PC-3 (cell line): ENCODE data around the gene KIF11. TPM values are rescaled to one million over a fixed set of nuclear protein-coding genes. Genes with fewer than 3 reads are reported as not detected.

Experiments
- ATAC-seq: fragments of 200-7000 bp; cut with Tn5 transposase; 2 replicates; pipeline ENCODE4 v1.9.1; 2020; ENCODE audit warnings: mild to moderate bottlenecking, moderate library complexity
- BruUV-seq: library from RNA; stranded (reverse); fragments of 400-500 nt; replicated peaks from 2 replicates; lab custom pipeline; 2021; lab: Mats Ljungman, UMichigan
- CTCF ChIA-PET: fragments of 300-600 bp; sonication (Branson Sonifier 250); formaldehyde crosslinking; loops from one replicate; lab custom pipeline; 2022; ENCODE audit warnings: antibody characterized with exemption; lab: Charles Lee
- POLR2A ChIA-PET: fragments of 300-600 bp; sonication (Branson Sonifier 250); formaldehyde crosslinking; loops from one replicate; lab custom pipeline; 2022; ENCODE audit warnings: antibody characterized with exemption; ENCODE audit not compliant: unreplicated experiment; lab: Charles Lee
- DNase-seq: peaks from one replicate; pipeline ENCODE4 v3.0.0-alpha.2; 2015
- H2AFZ ChIP-seq: fragments of 300-600 bp; sonication (generic); 2 replicates; pipeline ENCODE4 v1.6.0; 2016; ENCODE audit warnings: antibody characterized with exemption, low read length
- H3F3A ChIP-seq: fragments of 300-600 bp; sonication (generic); one replicate; pipeline ENCODE4 v1.6.0; 2017; ENCODE audit warnings: antibody characterized with exemption, low read length, control low read depth, mild to moderate bottlenecking; ENCODE audit not compliant: unreplicated experiment
- H3K27ac ChIP-seq: fragments of 300-600 bp; sonication (generic); 2 replicates; pipeline ENCODE4 v1.5.1; 2016; ENCODE audit warnings: mild to moderate bottlenecking, low read length
- H3K27me3 ChIP-seq: fragments of 300-600 bp; sonication (generic); 2 replicates; pipeline ENCODE4 v1.6.1; 2016; ENCODE audit warnings: low read length, mixed read lengths
- H3K36me3 ChIP-seq: fragments of 300-600 bp; sonication (generic); 2 replicates; pipeline ENCODE4 v1.6.1; 2016; ENCODE audit warnings: low read depth, mixed run types, low read length, mixed read lengths
- H3K4me1 ChIP-seq: fragments of 300-600 bp; sonication (generic); 2 replicates; pipeline ENCODE4 v1.5.1; 2016; ENCODE audit warnings: low read length; ENCODE audit not compliant: insufficient read depth
- H3K4me2 ChIP-seq: fragments of 300-600 bp; sonication (generic); 2 replicates; pipeline ENCODE4 v1.6.0; 2016; ENCODE audit warnings: low read length
- H3K4me3 ChIP-seq: fragments of 300-600 bp; sonication (generic); 2 replicates; pipeline ENCODE4 v1.5.1; 2016; ENCODE audit warnings: mild to moderate bottlenecking, low read length, mixed read lengths
- H3K79me2 ChIP-seq: fragments of 300-600 bp; sonication (generic); 2 replicates; pipeline ENCODE4 v1.6.1; 2017; ENCODE audit warnings: low read length, mixed read lengths
- H3K9ac ChIP-seq: fragments of 300-600 bp; sonication (generic); 2 replicates; pipeline ENCODE4 v1.6.0; 2016; ENCODE audit warnings: mild to moderate bottlenecking, low read length
- H3K9me2 ChIP-seq: fragments of 300-600 bp; sonication (generic); replicated peaks from 2 replicates; pipeline ENCODE4 v1.6.1; 2016; ENCODE audit warnings: mixed run types, low read length, mixed read lengths
- H3K9me3 ChIP-seq: fragments of 300-600 bp; sonication (generic); 2 replicates; pipeline ENCODE4 v1.6.1; 2016; ENCODE audit warnings: low read length, mixed read lengths
- H4K20me1 ChIP-seq: fragments of 300-600 bp; sonication (generic); 2 replicates; pipeline ENCODE4 v1.6.1; 2016; ENCODE audit warnings: low read length, mixed read lengths
- EZH2 ChIP-seq: fragments of 300-600 bp; sonication (generic); IDR thresholded peaks from one replicate; pipeline ENCODE4 v1.6.1; 2017; ENCODE audit warnings: antibody characterized with exemption, mild to moderate bottlenecking, low read length; ENCODE audit not compliant: unreplicated experiment
- EZH2phosphoT487 ChIP-seq: fragments of 300-600 bp; sonication (generic); IDR thresholded peaks from 2 replicates; pipeline ENCODE4 v1.6.1; 2018; ENCODE audit warnings: mild to moderate bottlenecking, antibody characterized with exemption, low read length, borderline replicate concordance
- intact Hi-C: fragments of 100-400 bp; cut with micrococcal nuclease; formaldehyde crosslinking; loops from 2 replicates; pipeline ENCODE4 v1.9.0; 2023
- total RNA-seq: library from RNA; depleted of rRNA; stranded (reverse); fragments of >200 nt; gene quantifications from 2 replicates; pipeline ENCODE4 v1.2.3, GENCODE V29; 2014
- TF ChIP-seq, protein P1 (sequence below): fragments of 300-600 bp; sonication (generic); conservative IDR thresholded peaks from 2 replicates; pipeline ENCODE4 v1.5.1; 2017; ENCODE audit warnings: antibody characterized with exemption, low read depth, mild to moderate bottlenecking, low read length

KIF11 gene
- total RNA-seq, 1 experiment from 2014 or later, result 26.2 TPM

DNA sequence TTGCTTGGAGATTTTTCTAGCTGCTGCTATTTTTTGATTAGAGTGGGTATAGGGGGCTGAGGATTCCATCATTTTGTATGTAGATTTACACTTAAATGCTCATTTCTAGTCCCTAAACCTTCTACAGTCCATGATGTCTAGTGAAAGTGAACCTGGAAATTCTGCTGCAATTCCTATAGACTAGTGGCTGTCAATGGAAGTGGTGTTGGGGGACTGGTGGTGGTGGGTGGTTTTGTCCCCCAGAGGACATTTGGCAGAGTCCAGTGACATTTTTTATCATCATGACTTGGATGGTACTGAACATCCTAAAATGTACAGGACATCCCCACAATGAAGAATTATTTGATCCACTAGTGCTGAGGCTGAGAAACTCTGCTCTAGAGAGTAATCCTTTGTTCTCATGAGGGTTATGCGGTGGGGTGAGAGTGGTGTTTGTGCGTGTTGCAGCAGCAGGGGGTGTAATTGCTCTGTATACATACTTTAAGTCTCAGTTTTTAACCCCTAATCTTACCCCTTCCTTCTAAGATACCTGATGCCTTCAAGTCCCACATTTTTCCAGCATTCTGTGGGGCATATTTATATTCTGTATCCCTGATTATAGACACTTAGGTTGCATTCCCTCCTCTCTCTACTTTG is 35.0 kb downstream of the KIF11 start:
- DNase-seq (no peak), ATAC-seq (no peak)
- Histone ChIP-seq H3K79me2 (no peaks in the 10 kb centered on the region), H3K4me2 (no peak overlapping the region), H3F3A (no peaks in the 10 kb centered on the region), H3K9me3 (no peaks in the 10 kb centered on the region), H2AFZ (no peak overlapping the region), H3K4me1 (no peaks in the 10 kb centered on the region), H3K9me2 (no peaks in the 10 kb centered on the region), H4K20me1 (no peaks in the 10 kb centered on the region), H3K27me3 (no peaks in the 10 kb centered on the region), H3K4me3 (no peak overlapping the region), H3K9ac (no peak overlapping the region), H3K36me3 (peaks cover 27% of the 10 kb centered on the region; the same call in 1 of the 2 replicates), H3K27ac (no peak overlapping the region)
- TF ChIP-seq, protein P1, sequence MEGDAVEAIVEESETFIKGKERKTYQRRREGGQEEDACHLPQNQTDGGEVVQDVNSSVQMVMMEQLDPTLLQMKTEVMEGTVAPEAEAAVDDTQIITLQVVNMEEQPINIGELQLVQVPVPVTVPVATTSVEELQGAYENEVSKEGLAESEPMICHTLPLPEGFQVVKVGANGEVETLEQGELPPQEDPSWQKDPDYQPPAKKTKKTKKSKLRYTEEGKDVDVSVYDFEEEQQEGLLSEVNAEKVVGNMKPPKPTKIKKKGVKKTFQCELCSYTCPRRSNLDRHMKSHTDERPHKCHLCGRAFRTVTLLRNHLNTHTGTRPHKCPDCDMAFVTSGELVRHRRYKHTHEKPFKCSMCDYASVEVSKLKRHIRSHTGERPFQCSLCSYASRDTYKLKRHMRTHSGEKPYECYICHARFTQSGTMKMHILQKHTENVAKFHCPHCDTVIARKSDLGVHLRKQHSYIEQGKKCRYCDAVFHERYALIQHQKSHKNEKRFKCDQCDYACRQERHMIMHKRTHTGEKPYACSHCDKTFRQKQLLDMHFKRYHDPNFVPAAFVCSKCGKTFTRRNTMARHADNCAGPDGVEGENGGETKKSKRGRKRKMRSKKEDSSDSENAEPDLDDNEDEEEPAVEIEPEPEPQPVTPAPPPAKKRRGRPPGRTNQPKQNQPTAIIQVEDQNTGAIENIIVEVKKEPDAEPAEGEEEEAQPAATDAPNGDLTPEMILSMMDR, result no peak
- TF ChIP-seq EZH2 (no peak), EZH2phosphoT487 (no peak)
- CTCF ChIA-PET, result no interaction called here
- intact Hi-C loops, result no loop called here
- POLR2A ChIA-PET, result no interaction called here
- no TSS peak for BruUV-seq

DNA sequence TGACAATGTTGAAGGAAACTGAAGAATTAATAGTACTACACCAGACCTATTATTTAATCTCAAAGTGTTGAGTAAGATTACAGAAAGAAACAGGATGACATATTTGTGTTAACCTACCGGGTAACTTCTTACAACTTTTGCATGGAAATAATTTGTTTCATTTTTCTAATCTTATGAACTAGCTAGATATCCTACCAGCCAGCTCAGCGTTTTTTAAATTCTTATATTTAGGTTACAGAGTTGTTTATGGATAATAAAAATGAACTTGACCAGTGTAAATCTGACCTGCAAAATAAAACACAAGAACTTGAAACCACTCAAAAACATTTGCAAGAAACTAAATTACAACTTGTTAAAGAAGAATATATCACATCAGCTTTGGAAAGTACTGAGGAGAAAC is 37.0 kb downstream of the KIF11 start:
- ChIA-PET POLR2A (no interaction called here), CTCF (no interaction called here)
- H3K79me2 ChIP-seq, result no peaks in the 10 kb centered on the region
- peaks cover 23% of the 10 kb centered on the region; the same call in 1 of the 2 replicates for H3K36me3 ChIP-seq
- no TSS peak for BruUV-seq
- H3K4me3 ChIP-seq, result no peak overlapping the region
- H3K27me3 ChIP-seq, result no peaks in the 10 kb centered on the region
- ATAC-seq (no peak), DNase-seq (no peak)
- H3K27ac ChIP-seq, result no peak overlapping the region
- H3F3A ChIP-seq, result no peaks in the 10 kb centered on the region
- H3K4me2 ChIP-seq, result no peak overlapping the region
- TF ChIP-seq EZH2 (no peak), EZH2phosphoT487 (no peak)
- TF ChIP-seq, protein P1, result no peak
- no peaks in the 10 kb centered on the region for H4K20me1 ChIP-seq
- no peaks in the 10 kb centered on the region for H3K9me3 ChIP-seq
- no peak overlapping the region for H2AFZ ChIP-seq
- H3K9ac ChIP-seq, result no peak overlapping the region
- H3K9me2 ChIP-seq, result no peaks in the 10 kb centered on the region
- intact Hi-C loops, result no loop called here
- H3K4me1 ChIP-seq, result no peaks in the 10 kb centered on the region

DNA sequence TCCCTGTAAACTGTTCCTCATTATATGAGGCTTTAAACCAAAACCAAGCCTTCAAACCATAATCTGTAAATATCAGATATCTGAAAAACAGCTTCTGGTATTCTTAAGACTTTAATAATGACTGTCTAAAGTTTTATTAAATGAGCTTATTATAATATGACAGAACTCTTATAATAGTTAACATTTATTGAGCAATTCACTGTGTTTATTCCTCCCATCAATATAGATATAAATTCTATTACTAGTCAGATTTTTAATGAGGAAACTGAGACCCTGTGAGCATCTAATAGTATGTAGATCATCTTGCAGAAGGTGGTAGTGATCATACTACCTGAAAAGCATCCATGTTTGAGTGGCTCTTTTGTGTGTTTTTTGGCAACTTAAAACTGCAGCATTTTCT is 45.1 kb downstream of the KIF11 start:
- Histone ChIP-seq H3K9me2 (no peaks in the 10 kb centered on the region), H3K36me3 (peaks cover 52% of the 10 kb centered on the region), H3K79me2 (peaks cover 7% of the 10 kb centered on the region; the same call in 1 of the 2 replicates), H2AFZ (no peak overlapping the region), H4K20me1 (0 out of 2 replicates have a peak, but pooled peaks cover 5% of the 10 kb centered on the region), H3K9me3 (no peaks in the 10 kb centered on the region), H3K9ac (no peak overlapping the region), H3K27me3 (no peaks in the 10 kb centered on the region), H3K4me1 (no peaks in the 10 kb centered on the region), H3K4me2 (no peak overlapping the region), H3F3A (no peaks in the 10 kb centered on the region), H3K27ac (no peak overlapping the region), H3K4me3 (no peak overlapping the region)
- ATAC-seq (no peak), DNase-seq (no peak)
- no TSS peak for BruUV-seq
- intact Hi-C loops, result no loop called here
- CTCF ChIA-PET, result interaction anchor here (0.6 kb wide), 1 partner anchor 190 kb away, joined by 3 read pairs; no protein-coding TSS in a partner anchor
- TF ChIP-seq, protein P1, result no peak
- TF ChIP-seq EZH2phosphoT487, result no peak
- no peak for TF ChIP-seq EZH2
- POLR2A ChIA-PET, result interaction anchor here (0.7 kb wide), 1 partner anchor 25 kb away, joined by 3 read pairs; no protein-coding TSS in a partner anchor
